ENCODE results near the gene SMAD3.

DNA sequence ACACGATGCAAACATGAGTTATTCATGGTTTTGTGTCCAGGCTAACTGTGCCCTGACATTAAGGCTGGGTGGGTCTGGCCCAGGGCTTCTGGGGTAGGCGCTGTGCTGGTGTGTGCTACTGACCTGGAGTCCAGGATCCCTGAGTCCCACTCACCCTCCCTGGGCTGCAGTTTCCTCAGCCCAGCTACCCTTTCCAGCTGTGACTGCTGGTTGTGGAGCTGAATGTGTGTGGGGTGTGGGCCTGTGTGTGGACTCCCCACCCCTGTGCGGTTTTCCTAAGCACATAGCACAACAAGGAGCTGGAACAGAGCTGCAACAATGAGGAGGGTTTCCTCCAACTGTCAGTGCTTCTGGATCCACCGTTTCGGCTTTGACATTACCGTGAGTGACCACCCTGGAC lies 38.0 kb downstream of the SMAD3 start:
- no peak for TF ChIP-seq EZH2 (IDR thresholded peaks at IDR 0.05; ENCODE audit: insufficient read depth, poor library complexity, severe bottlenecking)
- no peak for TF ChIP-seq EZH2phosphoT487 (IDR thresholded peaks at IDR 0.05; ENCODE audit: insufficient read depth, low read depth)
